Hematopoietic multipotent progenitor cell treated with erythropoietin and hydrocortisone succinate and interleukin-3 and kit ligand, for 17 days (in vitro differentiated cells): ENCODE measurements around the gene C16orf92.
"Not testable (repeated sequence)": the region's sequence is repeated elsewhere in the genome, so short reads cannot be mapped to it uniquely, and the experiment has no call there.

Source experiments
- DNase-seq: peaks from one replicate; pipeline ENCODE4 v3.0.0-alpha.2; 2015; ENCODE audit warnings: low spot score

The C16orf92 gene

DNA sequence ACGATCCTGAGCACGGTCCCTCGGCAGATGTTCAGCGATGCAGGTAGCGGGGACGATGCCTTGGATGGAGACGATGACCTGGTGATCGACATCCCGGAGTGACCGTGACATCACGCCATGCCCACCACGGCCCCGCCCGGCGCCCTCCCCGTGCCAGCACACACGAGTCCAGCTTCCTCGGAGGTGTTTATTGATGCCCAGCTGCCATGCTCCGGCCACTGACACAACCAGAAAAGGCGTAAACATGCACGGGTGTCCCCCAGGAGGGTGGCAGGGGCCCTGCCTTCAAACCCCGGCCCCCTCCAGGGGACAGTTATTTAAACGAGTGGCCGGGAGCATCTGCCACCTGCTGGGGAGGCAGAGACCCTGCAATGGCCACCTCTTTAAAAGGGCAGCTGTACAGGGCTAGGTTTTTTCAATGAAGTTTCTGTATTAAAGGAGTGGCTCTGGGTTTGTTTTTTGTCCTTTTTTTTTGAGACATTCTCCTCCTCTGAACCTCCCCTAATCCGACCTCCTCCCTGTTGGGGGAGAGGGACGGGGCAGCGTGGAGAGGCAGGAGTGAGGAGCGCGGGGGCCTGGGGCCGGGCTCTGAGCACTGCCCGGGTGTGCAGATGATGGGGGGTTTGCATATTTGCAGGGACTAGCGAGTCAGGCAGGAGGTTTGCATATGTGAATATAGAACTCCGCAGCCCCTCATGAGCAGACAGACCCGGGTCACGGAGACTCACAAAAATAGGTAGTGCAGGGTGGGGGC, 17.5 kb upstream of the C16orf92 start:
- peak; percentile 23 for DNase-seq

DNA sequence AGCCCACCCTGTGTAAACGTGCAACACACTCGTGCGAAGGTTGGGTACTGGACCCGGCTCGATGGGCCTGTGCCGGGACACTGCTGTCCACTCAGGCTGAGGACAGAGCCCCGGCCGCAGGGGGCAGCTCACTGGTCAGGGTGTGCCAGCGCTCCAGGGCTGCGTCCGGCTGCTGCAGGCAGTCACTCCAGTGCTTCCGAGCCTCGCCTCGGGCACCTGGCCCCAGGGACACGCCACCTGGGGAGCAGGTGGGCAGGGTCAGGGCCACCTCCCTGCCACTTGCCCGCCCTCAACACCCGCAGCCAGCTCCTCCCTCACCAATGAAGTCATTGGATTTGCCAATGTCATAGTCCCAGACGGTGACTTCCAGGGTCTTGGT, 16.9 kb upstream of the C16orf92 start:
- DNase-seq: no peak

DNA sequence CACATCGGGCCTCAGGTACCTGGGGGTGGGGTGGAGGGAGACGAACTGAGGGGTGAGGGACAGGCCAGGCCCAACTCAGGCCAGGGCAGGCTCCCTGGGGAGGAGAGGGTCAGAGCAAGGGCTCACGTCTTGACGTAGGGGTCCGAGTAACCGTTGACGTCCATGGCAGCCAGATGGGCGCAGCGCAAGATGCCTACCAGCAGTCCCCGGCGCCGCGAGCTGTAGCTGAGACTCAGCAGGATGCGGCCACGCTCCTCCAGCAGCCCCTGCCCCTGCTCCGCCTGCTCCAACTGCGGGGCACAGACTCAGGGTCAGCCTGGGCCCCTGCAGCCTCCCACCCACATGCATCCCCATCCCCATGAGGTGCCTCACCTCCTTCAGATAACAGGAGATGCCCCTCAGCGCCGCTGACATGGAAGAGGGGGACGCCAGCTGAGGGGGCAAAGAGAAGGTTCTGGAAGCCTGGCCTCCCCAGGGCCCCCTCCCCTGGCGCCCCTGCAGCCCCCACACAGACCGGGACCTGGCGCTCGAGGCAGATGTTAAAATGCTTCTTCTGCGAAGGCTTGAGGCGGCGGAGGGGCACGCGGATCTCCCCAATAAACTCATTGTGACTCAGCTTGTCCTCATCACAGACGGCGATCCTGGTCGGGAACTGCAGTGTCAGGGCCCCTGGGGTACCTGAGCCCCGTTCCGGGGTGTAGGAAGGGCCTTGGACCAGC, 16.2 kb upstream of the C16orf92 start:
- DNase-seq: no peak

DNA sequence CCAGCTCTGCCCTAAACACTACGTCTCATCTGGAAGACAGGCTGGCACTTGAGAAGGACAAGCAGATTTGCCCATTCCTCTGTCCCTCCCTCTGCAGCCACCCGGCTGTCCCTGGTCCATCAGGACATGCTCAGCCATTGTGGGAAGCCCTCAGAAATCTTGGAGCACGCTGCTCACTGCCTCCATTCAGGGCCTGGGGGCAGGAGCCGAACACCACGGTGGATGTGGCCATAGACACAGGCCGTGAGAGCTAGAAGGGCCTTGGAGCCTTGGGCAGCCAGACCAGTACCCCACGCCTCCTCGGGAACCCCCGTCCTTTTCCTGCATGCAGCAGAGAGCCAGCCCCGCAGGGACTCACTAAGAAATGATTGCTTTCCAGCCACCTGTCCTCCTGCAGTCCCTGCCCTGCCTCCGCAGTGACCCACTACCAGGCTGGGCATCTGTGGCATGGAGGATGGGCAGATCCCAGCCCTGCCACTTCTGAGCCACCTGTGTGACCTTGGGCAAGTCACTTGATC, 15.6 kb upstream of the C16orf92 start:
- no peak for DNase-seq

DNA sequence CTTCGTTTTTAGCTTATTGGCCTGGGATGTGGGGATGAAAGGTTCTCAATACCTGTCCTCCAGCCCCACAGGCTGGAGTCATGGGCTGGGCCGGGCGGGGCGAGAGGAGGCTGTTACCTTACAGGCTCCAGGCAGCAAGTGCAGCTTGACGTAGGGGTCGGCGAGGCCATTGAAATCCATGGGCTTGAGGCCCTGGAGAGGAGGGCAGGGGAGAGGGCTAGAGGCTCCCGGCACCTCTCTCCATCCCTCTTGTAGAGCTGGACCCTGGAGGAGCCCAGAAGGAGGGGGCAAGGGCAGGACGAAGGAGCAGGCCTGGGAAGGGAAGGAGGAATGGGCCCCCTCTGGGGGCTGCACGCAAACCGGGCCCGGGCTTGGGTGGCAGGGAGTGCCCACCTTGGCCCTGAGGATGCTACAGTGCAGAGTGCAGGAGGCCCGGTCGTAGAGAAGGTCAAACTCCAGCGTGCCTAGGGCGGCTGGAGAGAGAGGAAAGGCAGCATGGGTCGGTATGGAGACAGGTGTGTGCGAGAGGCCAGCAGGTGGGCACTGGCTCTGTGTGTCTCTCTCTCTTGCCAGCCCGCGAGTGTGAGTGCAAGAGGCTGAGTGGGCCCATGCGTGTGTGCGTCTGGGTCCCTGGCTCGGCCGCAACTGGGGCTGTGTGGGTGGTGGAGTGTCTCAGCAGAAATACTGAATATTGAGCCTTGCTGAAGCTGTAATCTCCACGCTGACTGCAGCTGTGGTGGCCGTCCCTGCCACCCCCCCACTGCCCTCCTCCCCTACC, 13.7 kb upstream of the C16orf92 start:
- no peak for DNase-seq

DNA sequence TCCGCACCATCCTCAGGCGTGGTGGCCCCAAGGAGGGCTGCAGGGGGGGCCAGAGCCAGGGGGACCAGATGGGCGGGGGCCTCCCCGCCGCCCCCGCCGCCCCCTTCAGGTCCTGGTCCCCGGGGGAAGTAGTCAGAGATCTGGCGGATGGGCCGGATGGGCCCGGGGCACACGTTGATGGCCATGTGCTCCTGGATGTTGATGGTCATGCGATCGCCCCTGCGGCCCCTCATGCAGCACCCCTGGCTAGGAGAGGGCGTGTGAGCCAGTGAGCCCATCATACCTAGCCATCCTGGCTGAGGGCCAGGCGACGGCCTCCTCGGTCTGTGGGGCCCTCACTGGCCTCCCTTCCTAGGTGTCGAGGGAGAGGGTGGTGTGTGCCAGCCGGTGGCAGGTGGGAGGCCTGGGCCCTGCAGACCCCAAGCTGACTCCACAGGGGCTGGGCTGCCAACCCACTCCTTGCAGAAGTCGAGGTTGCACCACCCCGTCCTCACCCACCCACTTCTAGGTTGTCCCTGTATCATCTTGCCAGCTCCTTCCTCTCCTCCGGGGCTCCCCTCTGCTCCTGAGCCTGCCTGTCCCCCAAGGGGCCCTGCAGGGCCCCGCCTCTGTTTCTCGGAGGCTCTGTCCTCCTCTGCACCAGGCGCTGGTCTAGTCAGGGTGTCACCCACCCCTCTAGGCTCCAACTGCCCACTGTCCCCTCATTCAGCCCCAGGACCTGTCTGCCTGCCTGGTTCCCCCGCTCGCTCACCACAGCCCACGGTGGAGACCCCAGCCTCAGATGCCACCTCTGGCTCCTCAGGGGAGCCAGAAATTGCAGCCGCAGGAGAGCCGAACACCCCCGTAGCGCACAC, 12.8 kb upstream of the C16orf92 start:
- no peak for DNase-seq

DNA sequence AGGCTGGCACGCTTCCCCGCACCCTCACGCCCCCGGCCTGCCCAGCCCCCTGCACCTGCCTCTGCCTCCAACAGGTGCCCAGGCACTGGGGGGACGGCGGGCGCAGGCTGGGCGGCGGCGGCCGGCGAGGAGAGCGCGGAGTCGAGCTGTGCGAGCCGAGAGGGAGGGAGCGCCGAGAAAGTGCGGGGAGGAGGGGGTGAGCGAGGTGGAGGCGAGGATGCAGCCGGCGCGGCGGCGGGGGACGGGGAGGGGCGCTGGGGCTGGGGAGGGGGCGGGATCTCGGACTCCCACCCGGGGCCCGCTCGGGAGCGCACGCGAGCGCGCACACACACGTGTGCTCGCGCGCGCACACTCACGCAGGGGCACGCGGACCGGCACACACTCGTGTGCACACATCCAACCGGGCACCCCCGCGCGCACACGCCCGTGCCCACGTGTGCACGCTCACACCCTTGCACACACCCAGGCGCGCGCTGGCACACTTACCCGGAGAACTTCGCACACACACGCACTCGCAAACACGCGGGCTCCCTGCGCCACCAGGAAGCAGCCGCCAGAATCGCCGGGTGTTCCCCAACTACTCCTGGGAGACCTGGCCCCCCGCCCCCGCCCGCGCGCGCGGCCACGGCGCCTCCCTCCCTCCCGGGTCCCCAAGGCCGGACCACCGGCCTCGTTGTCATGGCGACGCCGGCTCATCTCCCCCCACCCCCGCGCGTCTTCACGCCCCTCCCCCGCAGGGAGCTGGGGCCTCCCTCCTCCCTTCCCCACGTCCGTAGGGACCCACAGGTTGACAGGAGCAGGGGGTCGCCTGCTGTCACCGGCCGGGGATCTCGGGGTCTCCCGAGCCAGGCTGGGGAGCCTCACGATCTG, 11.9 kb upstream of the C16orf92 start, which contains the start of gene DOC2A:
Gene DOC2A, minus strand, starts transcription at position 184 of the 870 bp plus-strand sequence. CDS start 805 bp downstream, outside the sequence.
- no peak for DNase-seq

DNA sequence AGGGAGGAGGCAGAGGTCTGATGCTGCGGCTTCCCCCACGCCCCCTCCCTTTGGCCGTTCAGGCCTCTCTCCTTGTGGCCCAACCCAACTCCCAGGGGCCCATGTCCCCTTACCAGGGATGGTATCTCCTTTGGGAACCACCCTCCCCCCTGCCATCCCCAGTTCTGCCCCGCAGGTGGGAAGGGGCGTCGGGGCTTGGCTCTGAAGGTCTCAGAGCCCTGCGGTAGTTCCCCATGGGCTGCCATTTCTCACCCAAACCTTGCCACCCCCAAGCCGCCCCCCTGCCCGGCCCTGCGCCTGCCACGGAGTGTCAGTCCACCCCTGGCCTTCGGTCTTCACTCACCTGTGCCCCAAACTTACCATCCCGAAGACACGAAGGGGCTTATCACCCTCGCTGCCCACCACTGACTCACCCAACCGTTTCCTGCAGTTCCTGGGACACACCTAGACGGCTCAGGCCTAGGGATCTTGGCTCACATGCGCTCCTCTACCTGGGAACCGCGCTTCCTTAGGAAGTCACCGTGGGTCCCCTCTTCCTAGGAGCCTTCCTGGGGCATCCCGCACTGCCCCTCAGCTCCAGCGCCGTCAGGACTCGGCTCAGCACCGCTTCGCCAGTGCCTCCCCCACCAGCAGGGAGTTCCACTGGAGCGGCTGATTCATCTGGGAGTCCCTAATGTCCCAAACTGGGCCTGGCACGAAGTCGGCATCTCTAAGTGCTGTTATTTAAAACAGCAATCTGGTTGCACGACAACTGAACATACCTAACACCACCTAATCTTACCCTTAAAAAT, 11.1 kb upstream of the C16orf92 start:
- no peak for DNase-seq

DNA sequence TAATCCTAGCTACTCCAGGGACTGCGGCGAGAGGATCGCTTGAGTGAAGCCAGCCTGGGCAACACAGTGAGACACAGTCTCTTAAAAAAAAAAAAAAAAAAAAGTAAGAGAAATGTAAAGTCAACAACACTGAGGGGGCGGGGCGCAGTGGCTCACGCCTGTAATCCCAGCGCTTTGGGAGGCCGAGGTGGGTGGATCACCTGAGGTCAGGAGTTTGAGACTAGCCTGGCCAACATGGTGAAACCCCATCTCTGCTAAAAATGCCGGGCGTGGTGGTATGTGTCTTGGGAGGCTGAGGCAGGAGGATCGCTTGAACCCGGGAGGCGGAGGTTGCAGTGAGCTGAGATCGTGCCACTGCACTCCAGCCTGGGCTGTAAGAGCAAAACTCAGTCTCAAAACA, 10.4 kb upstream of the C16orf92 start:
- not testable (repeated sequence) for DNase-seq

DNA sequence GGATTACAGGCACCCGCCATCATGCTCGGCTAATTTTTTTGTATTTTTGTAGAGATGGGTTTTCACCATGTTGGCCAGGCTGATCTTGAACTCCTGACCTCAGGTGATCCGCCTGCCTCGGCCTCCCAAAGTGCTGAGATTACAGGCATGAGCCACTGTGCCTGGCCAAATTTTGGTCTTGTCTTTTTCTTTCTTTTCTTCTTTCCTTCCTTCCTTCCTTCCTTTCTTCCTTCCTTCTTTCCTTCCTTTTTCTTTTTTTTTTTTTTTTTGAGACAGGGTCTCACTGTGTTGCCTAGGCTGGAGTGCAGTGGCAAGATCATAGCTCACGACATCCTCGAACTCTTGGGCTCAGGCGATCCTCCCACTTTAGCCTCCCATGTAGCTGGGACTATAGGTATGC, 7.5 kb upstream of the C16orf92 start:
- not testable (repeated sequence) for DNase-seq

DNA sequence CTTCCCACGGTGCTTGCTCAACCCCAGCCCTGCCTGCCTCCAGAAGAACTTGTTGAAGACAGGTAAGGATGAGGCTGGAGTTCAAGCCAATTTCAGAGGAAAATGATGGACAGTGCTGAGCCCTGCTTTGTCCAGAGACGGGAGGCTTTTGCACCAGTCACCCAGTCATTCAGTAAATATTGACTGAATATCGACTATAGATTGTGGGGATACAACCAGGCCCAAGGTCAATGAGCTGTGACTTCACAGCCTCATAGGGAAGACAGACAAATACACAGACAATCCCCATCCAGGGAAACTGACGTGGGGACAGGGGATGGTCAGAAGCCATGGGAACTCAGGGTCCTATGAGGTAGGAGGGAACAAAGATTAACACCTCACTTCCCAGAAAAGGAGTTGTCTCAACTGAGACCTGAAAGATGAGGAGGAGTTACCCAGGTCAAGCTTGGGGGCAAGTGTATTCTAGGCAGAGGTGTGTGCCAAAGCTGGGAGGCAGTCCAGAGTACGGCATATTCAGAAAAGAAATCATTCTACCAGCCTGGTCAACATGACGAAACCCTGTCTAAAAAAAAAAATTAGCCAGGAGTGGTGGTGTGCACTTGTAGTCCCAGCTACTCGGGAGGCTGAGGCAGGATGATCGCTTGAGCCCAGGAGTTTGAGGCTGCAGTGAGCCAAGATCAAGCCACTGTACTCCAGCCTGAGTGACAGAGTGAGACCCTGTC, 6.3 kb upstream of the C16orf92 start:
- no peak for DNase-seq

DNA sequence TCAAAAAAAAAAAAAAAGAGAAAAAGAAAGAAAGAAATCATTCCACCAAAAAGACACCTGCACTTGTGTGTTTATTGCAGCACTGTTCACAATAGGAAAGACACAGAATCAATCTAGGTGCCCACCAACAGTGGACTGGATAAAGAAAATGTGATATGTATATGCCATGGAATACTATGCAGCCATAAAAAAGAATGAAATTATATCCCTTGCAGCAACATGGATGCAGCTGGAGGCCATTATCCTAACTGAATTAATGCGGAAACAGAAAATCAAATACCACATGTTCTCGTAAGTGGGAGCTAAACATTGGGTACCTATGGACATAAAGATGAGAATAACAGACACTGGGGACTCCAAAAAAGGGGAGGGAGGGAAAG, 5.7 kb upstream of the C16orf92 start:
- no peak for DNase-seq

DNA sequence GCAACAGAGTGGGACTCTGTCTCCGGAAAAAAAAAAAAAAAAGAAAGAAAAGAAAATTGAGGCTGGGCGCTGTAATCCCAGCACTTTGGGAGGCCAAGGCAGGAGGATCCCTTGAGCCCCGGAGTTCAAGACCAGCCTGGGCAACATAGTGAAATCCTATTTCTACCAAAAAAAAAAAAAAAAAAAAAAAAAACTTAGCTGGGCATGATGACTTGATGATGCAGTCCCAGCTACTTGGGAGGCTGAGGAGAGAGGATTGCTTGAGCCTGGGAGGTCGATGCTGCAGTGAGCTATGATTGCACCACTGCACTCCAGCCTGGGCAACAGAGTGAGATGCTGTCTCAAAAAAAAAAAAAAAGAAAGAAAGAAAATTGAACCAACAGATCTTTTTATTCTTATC, 5.1 kb upstream of the C16orf92 start:
- not testable (repeated sequence) for DNase-seq

DNA sequence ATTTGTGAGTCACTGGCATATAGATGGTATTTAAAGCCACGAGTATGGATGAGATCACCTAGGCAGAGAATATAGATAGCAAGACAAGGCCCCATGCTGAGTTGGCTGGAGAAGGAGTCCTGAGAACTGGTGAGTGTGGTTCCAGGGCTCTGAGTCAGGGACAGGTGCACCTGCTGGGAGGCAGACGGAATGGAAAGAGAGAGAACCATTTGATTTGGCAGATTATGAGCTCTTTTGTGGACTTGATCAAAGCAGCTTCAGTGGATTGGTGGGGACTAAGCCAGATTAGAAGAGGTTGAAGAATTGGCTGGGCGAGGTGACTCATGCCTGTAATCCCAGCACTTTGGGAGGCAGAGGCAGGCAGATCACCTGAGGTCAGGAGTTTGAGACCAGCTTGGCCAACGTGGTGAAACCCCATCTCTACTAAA, 4.3 kb upstream of the C16orf92 start:
- DNase-seq: no peak

DNA sequence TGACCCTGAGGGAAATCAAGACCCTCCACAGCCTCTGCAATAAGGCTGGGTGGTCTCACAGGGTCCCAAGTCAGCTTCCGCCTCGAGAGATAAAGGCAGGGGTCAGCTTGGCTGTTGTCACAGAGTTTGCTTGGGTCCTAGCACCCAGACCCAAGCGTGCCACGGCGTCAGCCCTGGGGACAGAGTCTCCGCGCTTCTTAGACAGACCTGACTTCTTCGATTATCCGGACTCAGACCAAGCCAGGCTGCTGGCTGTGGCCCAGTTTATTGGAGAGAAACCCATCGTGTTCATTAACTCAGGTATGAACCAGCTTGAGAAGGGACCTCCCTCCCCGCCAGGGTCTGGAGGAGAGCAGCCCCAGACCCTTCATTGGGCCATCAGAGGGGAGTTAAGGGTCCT, 588 bp downstream of the C16orf92 start:
- DNase-seq: no peak

DNA sequence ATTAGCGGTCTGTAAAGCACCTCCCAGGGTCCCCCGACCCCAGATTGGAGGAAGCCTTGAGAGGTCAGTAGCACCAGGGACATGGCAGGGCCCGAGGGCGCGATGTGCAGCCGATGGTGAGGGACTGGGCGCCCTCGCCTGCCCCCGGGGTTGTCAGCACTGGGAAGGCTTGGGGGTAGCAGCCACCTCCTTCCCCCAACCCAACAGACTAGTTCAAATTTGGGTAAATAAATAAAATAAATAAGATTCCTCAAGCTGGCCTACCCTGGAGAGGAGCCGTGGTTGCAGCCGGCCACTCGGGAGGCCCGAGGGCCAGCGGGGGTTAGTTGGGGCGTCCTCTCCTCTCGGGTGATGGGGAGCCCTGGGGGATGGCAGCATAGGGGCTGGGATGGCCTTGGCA, 1.5 kb downstream of the C16orf92 start:
- no peak for DNase-seq

DNA sequence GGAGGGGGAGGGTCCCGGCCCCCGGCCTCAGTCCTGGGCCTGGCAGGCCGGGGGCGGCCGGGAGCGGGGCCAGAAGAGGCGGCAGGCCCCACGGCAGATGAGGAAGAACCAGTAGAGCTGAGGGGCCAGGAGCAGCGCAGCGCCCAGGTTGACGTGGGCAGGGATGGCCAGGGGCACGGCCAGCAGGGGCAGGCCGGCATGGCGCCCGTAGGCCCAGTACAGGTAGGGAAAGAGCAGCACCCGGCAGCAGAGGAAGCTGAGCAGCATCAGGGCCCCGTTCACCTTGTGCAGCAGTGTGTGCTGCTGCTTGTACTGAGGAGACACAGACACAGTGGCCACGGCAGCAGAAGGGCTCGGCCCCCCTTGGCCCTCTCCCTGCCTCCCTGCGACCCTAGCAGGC, 2.2 kb downstream of the C16orf92 start:
- DNase-seq: no peak

DNA sequence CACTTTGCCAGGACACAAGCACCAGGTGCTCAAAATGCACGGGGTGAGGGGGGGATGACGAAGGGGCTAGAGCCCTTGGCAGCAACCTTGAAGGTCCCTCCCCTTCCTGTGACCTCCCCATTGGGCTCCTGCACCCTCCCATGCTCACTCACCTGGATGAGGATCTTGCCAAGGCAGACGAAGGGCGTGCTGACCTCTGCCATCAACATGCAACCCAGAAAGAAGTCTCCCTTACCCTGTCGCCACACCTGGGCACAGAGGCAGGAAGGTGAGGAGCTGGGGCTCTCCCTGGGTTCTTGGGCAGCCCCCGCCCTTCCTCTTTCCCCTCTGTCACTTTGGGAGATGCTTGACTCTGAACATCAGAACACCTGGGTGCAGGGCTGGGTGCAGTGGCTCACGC, 2.6 kb downstream of the C16orf92 start:
- DNase-seq: no peak

DNA sequence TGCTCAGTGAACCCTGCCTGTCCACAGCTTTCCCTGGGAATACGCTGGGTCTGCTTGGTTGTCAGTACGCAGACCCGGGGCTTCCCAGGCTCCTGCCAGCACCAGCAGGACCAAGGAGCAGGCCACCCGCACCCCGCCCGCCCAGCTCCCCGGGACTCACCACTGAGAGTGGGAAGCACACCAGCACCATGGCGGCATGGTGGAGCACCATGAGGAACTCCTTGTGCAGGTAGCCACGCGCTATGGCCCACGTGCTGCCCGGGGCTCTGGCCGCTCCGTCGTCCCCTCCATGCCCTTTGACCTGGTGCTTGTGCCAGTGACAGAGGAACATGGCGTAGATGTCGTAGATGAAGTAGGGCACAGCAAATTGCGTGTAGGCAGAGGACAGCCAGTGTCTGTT, 3.5 kb downstream of the C16orf92 start:
- DNase-seq: no peak
